Liver (tissue), 3 donors: ENCODE data around the gene GATA3.

ENCODE experiments used
- ATF3 ChIP-seq: IDR thresholded peaks from 2 replicates; pipeline ENCODE4 v1.6.1; 2016; ENCODE audit warnings: antibody characterized with exemption
- CTCF ChIP-seq: fragments of 150-350 bp; IDR thresholded peaks from 2 replicates; pipeline ENCODE4 v1.5.1; 2017; ENCODE audit warnings: improper control_type of control experiment, low read depth, low read length; ENCODE audit not compliant: missing input control
- EGR1 ChIP-seq, 2 donors: IDR thresholded peaks; 2 replicates each; pipeline ENCODE4 v1.6.1; 2016 to 2018; ENCODE audit warnings: antibody characterized with exemption in 2 of 2, low read depth in 2 of 2
- FOXA1 ChIP-seq: IDR thresholded peaks from 2 replicates; pipeline ENCODE4 v1.6.1; 2016; ENCODE audit warnings: antibody characterized with exemption
- FOXA2 ChIP-seq: IDR thresholded peaks from 2 replicates; pipeline ENCODE4 v1.6.1; 2016; ENCODE audit warnings: antibody characterized with exemption
- GABPA ChIP-seq, 2 donors: IDR thresholded peaks in 1 of 2; conservative IDR thresholded peaks in 1 of 2; 2 replicates each; pipeline ENCODE4 v1.6.1; 2016; ENCODE audit warnings: antibody characterized with exemption in 2 of 2, mild to moderate bottlenecking in 1 of 2, moderate library complexity in 1 of 2
- RAD21 ChIP-seq, 2 donors: IDR thresholded peaks; 2 replicates each; pipeline ENCODE4 v1.6.1; 2016; ENCODE audit warnings: antibody characterized with exemption in 2 of 2, mild to moderate bottlenecking in 2 of 2
- REST ChIP-seq: IDR thresholded peaks from 2 replicates; pipeline ENCODE4 v1.6.1; 2016; ENCODE audit warnings: antibody characterized with exemption, mild to moderate bottlenecking
- SP1 ChIP-seq: IDR thresholded peaks from 2 replicates; pipeline ENCODE4 v1.6.1; 2018; ENCODE audit warnings: antibody characterized with exemption, mild to moderate bottlenecking
- TAF1 ChIP-seq: conservative IDR thresholded peaks from 2 replicates; pipeline ENCODE4 v1.6.1; 2016; ENCODE audit warnings: antibody characterized with exemption, mild to moderate bottlenecking
- YY1 ChIP-seq: IDR thresholded peaks from 2 replicates; pipeline ENCODE4 v1.6.1; 2016; ENCODE audit warnings: antibody characterized with exemption, mild to moderate bottlenecking
- TF ChIP-seq, protein P1 (sequence below): IDR thresholded peaks from 2 replicates; pipeline ENCODE4 v1.6.1; 2016; ENCODE audit warnings: antibody characterized with exemption
- TF ChIP-seq, protein P2 (sequence below): IDR thresholded peaks from 2 replicates; pipeline ENCODE4 v1.6.1; 2016; ENCODE audit warnings: antibody characterized with exemption
- donor health status: healthy.
- donor health status: healthy.

DNA sequence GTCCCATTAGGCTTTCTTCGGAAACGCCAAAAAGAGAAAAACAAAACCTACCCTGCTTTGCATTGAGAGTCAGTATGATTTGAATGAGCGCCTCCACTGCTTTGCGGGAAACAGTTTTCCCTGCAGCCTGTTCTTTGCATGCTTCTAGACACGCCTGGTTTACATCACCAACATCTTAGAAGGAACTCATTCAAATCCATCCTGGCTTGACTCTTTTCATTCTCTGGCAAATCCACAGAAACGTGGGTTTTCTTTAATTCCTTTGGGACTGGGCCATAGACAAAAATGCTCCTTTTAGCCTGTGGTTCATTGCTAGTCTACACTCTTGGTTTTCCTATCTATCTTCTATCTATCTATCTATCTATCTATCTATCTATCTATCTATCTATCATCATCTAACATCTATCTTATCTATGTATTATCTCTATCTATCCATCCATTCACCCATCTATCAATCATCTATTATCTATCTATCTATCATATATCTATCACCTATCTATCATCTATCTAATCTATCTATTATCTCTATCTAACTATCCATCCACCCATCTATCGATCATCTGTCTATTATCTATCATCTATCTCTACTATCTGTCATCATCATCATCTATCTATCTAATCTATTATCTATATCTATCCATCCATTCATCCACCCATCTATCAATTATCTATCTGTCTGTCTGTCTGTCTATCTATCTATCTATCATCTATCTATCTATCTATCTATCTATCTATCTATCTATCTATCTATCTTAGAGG is 68.3 kb downstream of the GATA3 start:
- TF ChIP-seq, protein P1, sequence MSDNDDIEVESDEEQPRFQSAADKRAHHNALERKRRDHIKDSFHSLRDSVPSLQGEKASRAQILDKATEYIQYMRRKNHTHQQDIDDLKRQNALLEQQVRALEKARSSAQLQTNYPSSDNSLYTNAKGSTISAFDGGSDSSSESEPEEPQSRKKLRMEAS = no peak
- TF ChIP-seq EGR1 (IDR thresholded peaks at IDR 0.05; ENCODE audit: low read depth in 2 of 2) (no peak), CTCF (no peak), SP1 (no peak), RAD21 (IDR thresholded peaks at IDR 0.05) (no peak), REST (no peak), ATF3 (no peak), TAF1 (no peak), GABPA (IDR thresholded peaks at IDR 0.05 in 1 of 2, conservative IDR thresholded peaks at IDR 0.05 in 1 of 2) (no peak), FOXA1 (no peak), YY1 (no peak), FOXA2 (no peak)
- TF ChIP-seq, protein P2, sequence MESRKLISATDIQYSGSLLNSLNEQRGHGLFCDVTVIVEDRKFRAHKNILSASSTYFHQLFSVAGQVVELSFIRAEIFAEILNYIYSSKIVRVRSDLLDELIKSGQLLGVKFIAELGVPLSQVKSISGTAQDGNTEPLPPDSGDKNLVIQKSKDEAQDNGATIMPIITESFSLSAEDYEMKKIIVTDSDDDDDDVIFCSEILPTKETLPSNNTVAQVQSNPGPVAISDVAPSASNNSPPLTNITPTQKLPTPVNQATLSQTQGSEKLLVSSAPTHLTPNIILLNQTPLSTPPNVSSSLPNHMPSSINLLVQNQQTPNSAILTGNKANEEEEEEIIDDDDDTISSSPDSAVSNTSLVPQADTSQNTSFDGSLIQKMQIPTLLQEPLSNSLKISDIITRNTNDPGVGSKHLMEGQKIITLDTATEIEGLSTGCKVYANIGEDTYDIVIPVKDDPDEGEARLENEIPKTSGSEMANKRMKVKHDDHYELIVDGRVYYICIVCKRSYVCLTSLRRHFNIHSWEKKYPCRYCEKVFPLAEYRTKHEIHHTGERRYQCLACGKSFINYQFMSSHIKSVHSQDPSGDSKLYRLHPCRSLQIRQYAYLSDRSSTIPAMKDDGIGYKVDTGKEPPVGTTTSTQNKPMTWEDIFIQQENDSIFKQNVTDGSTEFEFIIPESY = no peak
